K562 (cell line): ENCODE measurements around the gene ESRRB. TPM values are rescaled to one million over a fixed set of nuclear protein-coding genes. Genes with fewer than 3 reads are reported as not detected.

Experiments
- ATAC-seq: fragments of 200-7000 bp; cut with Tn5 transposase; 3 replicates; pipeline ENCODE4 v1.9.1; 2020; ENCODE audit warnings: moderate library complexity
- BruUV-seq: library from RNA; stranded (reverse); fragments of 400-500 nt; replicated peaks from 2 replicates; lab custom pipeline; 2021; lab: Mats Ljungman, UMichigan
- CTCF ChIA-PET: fragments of 300-600 bp; formaldehyde crosslinking; extraction: SDS; loops from one replicate; lab custom pipeline; 2021; ENCODE audit warnings: low intra/inter-chr PET ratio; lab: Yijun Ruan, JAX
- POLR2A ChIA-PET: fragments of 300-600, 350-650 bp; sonication (Branson Sonifier 250); formaldehyde crosslinking; extraction: SDS; loops from one replicate; lab custom pipeline; 2021; ENCODE audit warnings: antibody characterized with exemption, inconsistent platforms; lab: Yijun Ruan, JAX
- DNase-seq, 4 experiments: peaks; one replicate each; pipeline versions ENCODE4 v3.0.0 to v3.0.0-alpha.2; 2011 to 2018; ENCODE audit warnings: low spot score in 3 of 4, mixed read lengths in 3 of 4; ENCODE audit errors: extremely low read depth in 1 of 4
- FAIRE-seq: peaks from 2 replicates; lab custom pipeline; 2011; peaks lifted over from hg19 to GRCh38; lab: Jason Lieb, UNC
- H2AFZ ChIP-seq: 2 replicates; pipeline ENCODE4 v1.6.0; 2011; ENCODE audit warnings: low read depth, low read length, control low read depth, inconsistent platforms
- H3K27ac ChIP-seq: fragments of 200-600 bp; 3 replicates; pipeline ENCODE4 v1.8.0; 2011; ENCODE audit warnings: low read depth, mild to moderate bottlenecking, control low read depth, inconsistent platforms, low read length, moderate library complexity, mixed read lengths; ENCODE audit errors: extremely low read depth
- H3K27me3 ChIP-seq, 2 experiments: fragments of 300-600 bp in 1 of 2; 2 replicates in 1 of 2; 3 replicates in 1 of 2; pipeline versions ENCODE4 v1.6.0 to v1.8.0; 2011; ENCODE audit warnings: inconsistent platforms in 2 of 2, low read length in 2 of 2, mild to moderate bottlenecking in 1 of 2, mixed read lengths in 1 of 2, moderate library complexity in 1 of 2; ENCODE audit not compliant: control insufficient read depth in 2 of 2, insufficient read depth in 2 of 2
- H3K36me3 ChIP-seq: fragments of 300-600 bp; 3 replicates; pipeline ENCODE4 v1.8.0; 2011; ENCODE audit warnings: mild to moderate bottlenecking, low read length, inconsistent platforms; ENCODE audit not compliant: control insufficient read depth, insufficient read depth
- H3K4me1 ChIP-seq, 2 experiments: fragments of 200-600 bp in 1 of 2; replicated peaks in 1 of 2; 2 replicates in 1 of 2; 3 replicates in 1 of 2; pipeline versions ENCODE4 v1.5.1 to v1.8.0; 2011; ENCODE audit warnings: inconsistent platforms in 2 of 2, low read length in 2 of 2, mild to moderate bottlenecking in 1 of 2, mixed read lengths in 1 of 2, moderate library complexity in 1 of 2; ENCODE audit not compliant: control insufficient read depth in 2 of 2, insufficient read depth in 2 of 2
- H3K4me2 ChIP-seq: 2 replicates; pipeline ENCODE4 v1.6.1; 2011; ENCODE audit warnings: low read length, control low read depth, inconsistent platforms, mixed read lengths; ENCODE audit not compliant: insufficient read depth
- H3K4me3 ChIP-seq: fragments of 200-600 bp; sonication (generic), shearing (Covaris generic); 2 replicates; pipeline ENCODE4 v1.5.1; 2016; ENCODE audit warnings: control low read depth, inconsistent platforms
- H3K79me2 ChIP-seq: fragments of 200-600 bp; 3 replicates; pipeline ENCODE4 v1.8.0; 2011; ENCODE audit warnings: low read length, inconsistent platforms; ENCODE audit not compliant: control insufficient read depth, insufficient read depth
- H3K9ac ChIP-seq, 2 experiments: 2 replicates each; pipeline versions ENCODE4 v1.6.0 to v1.6.1; 2011; ENCODE audit warnings: low read depth in 2 of 2, low read length in 2 of 2, control low read depth in 1 of 2, inconsistent platforms in 1 of 2, mild to moderate bottlenecking in 1 of 2, mixed read lengths in 1 of 2; ENCODE audit not compliant: insufficient read depth in 1 of 2
- H3K9me1 ChIP-seq: one replicate; pipeline ENCODE4 v1.6.0; 2011; ENCODE audit warnings: inconsistent platforms, mild to moderate bottlenecking, low read length, moderate library complexity; ENCODE audit not compliant: control insufficient read depth, insufficient read depth
- H3K9me3 ChIP-seq: replicated peaks from 2 replicates; pipeline ENCODE4 v1.5.1; 2011; ENCODE audit warnings: low read depth, low read length, inconsistent platforms; ENCODE audit not compliant: control insufficient read depth, insufficient read depth
- H4K20me1 ChIP-seq: replicated peaks from 2 replicates; pipeline ENCODE4 v1.6.1; 2011; ENCODE audit warnings: low read length, inconsistent platforms, mixed read lengths; ENCODE audit not compliant: control insufficient read depth, insufficient read depth
- TBP ChIP-seq: optimal IDR thresholded peaks from 2 replicates; pipeline ENCODE3; 2011; ENCODE audit warnings: low read depth, low read length, improper control_type of control experiment
- WGBS: fragments of 100-300 bp; shearing (Covaris generic); methylation state at CpG from one replicate; pipeline ENCODE4 v1.1.6; 2016; ENCODE audit warnings: low coverage, mixed read lengths; ENCODE audit not compliant: insufficient coverage; ENCODE audit errors: missing lambda C conversion rate; 5-methylcytosine and 5-hydroxymethylcytosine counted together
- in situ Hi-C: fragments of 300-500 bp; cut with MboI; formaldehyde crosslinking; loops from 4 replicates; pipeline ENCODE4 v1.15.0; 2018; ENCODE audit warnings: inconsistent platforms, mixed read lengths
- intact Hi-C: fragments of 100-400 bp; cut with micrococcal nuclease; formaldehyde crosslinking; loops from 2 replicates; pipeline ENCODE4 v1.14.2; 2022
- polyA plus RNA-seq, 8 experiments: library from polyadenylated mRNA; depleted of rRNA in 4 of 8; stranded (reverse) in 5 of 8; unstranded in 3 of 8; fragments of >200 nt; fragmentation: Nextera tagmentation in 2 of 8; fragmentation: Illumina TruSeq in 1 of 8; extraction: Ambion mirVana in 2 of 8; extraction: Trizol in 1 of 8; gene quantifications; 2 replicates each; pipeline versions ENCODE4 v1.2.1 to v1.2.3, GENCODE V29; 2011 to 2014; ENCODE audit warnings: inconsistent platforms in 1 of 8, missing spikeins in 1 of 8
- total RNA-seq, 7 experiments: library from RNA; depleted of rRNA in 6 of 7; stranded (reverse); fragments of >200 nt in 6 of 7; fragmentation: Illumina TruSeq in 2 of 7; extraction: Trizol in 2 of 7; gene quantifications; 2 replicates each; pipeline versions ENCODE4 v1.2.1 to v1.2.3, GENCODE V29; 2011 to 2021; ENCODE audit warnings: low replicate concordance in 1 of 7
- TF ChIP-seq, protein P1 (sequence below): fragments of 450-650 bp; formaldehyde crosslinking; IDR thresholded peaks from 2 replicates; pipeline ENCODE4 v1.4.0; 2020; ENCODE audit warnings: mild to moderate bottlenecking
- TF ChIP-seq, protein P2 (sequence below), 3 experiments: fragments of 200-800 bp in 1 of 3; fragments of 250-450 bp in 1 of 3; fragments of 450-650 bp in 1 of 3; sonication (Bioruptor Pico) in 1 of 3; sonication (Bioruptor generic) in 1 of 3; formaldehyde crosslinking in 1 of 3; IDR thresholded peaks; 2 replicates each; pipeline versions ENCODE4 v1.6.1 to v1.8.0; 2016 to 2022; ENCODE audit warnings: mild to moderate bottlenecking in 2 of 3, missing genetic modification characterization in 2 of 3, missing compliant biosample characterization in 1 of 3, moderate library complexity in 1 of 3

ESRRB gene
- total and polyA plus RNA-seq, 9 of the 15 experiments (the other 6 are each of a cell fraction or from before 2014, with no cell fraction given), result 3.2 to 24.7 (median 14.5) TPM

DNA sequence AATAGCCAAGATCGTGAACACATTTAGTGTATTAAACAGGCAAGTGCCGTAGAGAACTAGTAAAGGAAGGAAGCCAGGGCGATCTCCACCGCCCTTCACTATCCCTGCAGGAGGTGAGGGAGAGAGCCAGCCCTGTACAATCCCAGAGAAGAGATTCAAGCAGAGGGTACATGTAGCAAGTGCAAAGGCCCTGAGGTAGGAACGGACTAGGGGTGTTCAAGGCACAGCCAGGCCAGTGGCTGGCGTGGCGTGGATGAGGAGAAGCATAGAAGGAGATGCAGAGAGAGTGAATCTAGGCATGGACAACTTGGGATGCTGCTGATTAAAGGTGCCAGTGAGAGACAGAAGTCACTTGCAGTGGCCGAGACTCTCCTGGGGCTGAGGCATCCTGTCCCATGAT lies 39.1 kb upstream of the ESRRB start (continued):
- TF ChIP-seq TBP, result no peak

DNA sequence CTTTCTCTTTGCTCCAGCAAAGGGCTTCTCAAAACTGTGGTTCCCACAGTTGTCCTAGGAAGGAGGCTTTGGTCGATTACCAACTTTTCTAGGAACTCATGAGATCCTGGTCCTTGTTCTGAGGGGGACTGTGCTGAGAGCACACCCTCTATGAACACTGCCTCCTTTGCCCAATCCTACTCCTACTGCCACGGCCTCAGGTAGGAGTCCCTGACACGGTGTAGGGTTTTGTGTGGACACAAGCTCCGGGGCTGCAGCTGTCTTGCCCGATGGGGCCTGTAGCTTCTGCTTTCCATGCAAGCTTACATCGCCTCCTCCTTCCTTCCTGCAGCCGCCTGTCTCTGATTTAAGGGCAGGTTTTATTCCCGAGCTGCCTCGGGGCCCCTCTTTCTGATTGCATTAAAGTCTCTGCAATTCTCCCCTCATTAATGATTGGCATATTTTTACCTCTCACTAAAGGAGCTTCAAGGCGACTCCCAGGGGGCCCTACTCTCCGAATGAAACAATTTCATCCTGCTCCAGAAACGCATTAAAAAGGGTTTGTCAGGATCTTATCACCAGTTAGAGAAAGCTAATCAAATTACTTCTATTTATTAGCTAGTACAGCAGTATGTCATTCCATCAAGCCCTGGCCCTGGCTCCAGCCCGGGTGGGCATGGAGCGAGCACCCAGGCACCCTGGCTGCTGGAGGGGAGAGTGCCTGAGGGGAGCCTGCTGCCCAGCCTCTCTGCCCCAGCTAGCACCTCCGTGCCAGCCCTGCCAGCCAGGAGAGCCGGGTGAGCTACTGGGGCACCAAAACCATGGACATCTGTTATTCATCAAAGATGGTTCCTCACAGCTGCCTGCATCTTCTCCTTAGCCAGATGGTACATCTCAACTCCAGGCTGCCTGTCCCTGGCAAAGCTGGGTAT lies 38.0 kb upstream of the ESRRB start:
- no peak overlapping the region for H3K4me2 ChIP-seq

More for the DNA sequence above, 38.0 kb upstream of the ESRRB start:
- Histone ChIP-seq H3K27ac (no peak overlapping the region), H3K9me3 (no peaks in the 10 kb centered on the region), H3K9ac (no peak overlapping the region), H3K9me1 (no peaks in the 10 kb centered on the region), H3K36me3 (0 out of 3 replicates have a peak, but pooled peaks cover 2% of the 10 kb centered on the region), H2AFZ (no peak overlapping the region), H4K20me1 (0 out of 2 replicates have a peak, but pooled peaks cover 6% of the 10 kb centered on the region), H3K79me2 (no peaks in the 10 kb centered on the region), H3K4me1 (peaks cover 0 to 4% of the 10 kb centered on the region in 2 experiments; a peak in 2 of 5 replicates), H3K27me3 (no peaks in the 10 kb centered on the region), H3K4me3 (no peak overlapping the region)
- no peak for ATAC-seq
- intact Hi-C loops (no loop called here), in situ Hi-C loops (no loop called here)
- ChIA-PET CTCF (no interaction called here), POLR2A (interaction anchor here (0.7 kb wide), 1 partner anchor 41 kb away, joined by 4 read pairs; no protein-coding TSS in a partner anchor)
- no TSS peak for BruUV-seq
- no peak for FAIRE-seq
- DNase-seq, result no peak
- TF ChIP-seq, protein P1, sequence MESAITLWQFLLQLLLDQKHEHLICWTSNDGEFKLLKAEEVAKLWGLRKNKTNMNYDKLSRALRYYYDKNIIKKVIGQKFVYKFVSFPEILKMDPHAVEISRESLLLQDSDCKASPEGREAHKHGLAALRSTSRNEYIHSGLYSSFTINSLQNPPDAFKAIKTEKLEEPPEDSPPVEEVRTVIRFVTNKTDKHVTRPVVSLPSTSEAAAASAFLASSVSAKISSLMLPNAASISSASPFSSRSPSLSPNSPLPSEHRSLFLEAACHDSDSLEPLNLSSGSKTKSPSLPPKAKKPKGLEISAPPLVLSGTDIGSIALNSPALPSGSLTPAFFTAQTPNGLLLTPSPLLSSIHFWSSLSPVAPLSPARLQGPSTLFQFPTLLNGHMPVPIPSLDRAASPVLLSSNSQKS (CRISPR knock-in tag), result no peak
- TF ChIP-seq, protein P2, sequence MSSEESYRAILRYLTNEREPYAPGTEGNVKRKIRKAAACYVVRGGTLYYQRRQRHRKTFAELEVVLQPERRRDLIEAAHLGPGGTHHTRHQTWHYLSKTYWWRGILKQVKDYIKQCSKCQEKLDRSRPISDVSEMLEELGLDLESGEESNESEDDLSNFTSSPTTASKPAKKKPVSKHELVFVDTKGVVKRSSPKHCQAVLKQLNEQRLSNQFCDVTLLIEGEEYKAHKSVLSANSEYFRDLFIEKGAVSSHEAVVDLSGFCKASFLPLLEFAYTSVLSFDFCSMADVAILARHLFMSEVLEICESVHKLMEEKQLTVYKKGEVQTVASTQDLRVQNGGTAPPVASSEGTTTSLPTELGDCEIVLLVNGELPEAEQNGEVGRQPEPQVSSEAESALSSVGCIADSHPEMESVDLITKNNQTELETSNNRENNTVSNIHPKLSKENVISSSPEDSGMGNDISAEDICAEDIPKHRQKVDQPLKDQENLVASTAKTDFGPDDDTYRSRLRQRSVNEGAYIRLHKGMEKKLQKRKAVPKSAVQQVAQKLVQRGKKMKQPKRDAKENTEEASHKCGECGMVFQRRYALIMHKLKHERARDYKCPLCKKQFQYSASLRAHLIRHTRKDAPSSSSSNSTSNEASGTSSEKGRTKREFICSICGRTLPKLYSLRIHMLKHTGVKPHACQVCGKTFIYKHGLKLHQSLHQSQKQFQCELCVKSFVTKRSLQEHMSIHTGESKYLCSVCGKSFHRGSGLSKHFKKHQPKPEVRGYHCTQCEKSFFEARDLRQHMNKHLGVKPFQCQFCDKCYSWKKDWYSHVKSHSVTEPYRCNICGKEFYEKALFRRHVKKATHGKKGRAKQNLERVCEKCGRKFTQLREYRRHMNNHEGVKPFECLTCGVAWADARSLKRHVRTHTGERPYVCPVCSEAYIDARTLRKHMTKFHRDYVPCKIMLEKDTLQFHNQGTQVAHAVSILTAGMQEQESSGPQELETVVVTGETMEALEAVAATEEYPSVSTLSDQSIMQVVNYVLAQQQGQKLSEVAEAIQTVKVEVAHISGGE (CRISPR knock-in tag; IDR thresholded peaks at IDR 0.05), result peak in 1 of 3 experiments; percentile 77; a peak in 2 of 6 replicates
- WGBS, result 83% methylated on average over 10 of the region's 16 CpGs
